Measurements from ENCODE around the gene NR2F1-AS1.
"Not testable (repeated sequence)": the region's sequence is repeated elsewhere in the genome, so short reads cannot be mapped to it uniquely, and the experiment has no call there.

The NR2F1-AS1 gene

DNA sequence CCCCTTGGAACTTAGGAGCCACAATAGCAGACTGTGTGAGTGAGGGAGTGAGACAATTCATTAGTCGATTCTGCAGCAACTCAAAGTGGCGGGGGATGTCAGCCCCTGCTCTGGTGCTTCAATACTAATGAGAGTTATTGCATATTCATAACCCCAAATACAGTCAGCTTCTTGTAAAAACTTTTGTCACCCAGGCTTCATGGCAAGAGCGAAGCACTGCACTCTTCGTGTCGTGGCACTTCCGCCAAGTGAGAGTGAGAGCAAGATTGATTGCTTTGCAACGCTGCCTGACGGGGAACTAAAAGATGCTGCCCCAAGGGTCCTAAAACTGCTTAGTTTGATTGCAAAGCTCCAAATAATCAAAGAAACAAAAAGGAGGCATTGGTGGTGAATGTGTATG lies 150.9 kb downstream of the NR2F1-AS1 start:
- no peak for DNase-seq (ENCODE audit: low read depth in 2 of 2)

GRCh38 chr5:93428868-93429267 lies 152.2 kb downstream of the NR2F1-AS1 start:
- DNase-seq (ENCODE audit: low read depth in 2 of 2), result no peak

DNA sequence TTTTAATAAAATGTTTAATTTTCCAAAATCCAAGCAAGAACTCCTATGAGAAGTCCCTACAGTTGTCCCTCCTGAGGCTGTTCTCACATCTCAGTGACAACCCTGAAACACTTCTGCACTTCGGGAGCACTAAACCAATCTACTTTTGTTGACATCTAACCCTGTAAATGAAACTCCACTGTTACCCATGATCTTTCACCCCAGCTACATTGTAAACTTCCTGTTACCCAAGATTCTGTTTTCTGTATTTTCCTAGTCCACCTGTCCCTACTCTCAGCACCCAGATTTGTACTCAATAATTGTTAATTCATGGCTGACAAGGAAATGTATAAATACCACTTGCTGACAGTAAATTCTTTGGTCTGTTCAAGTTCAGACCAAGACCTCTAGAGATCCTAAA lies 153.7 kb downstream of the NR2F1-AS1 start:
- no peak for DNase-seq (ENCODE audit: low read depth in 2 of 2)

- DNase-seq (ENCODE audit: low read depth in 2 of 2), result no peak
Observed at GRCh38 chr5:93425096-93425495, 155.9 kb downstream of the NR2F1-AS1 start.

GRCh38 chr5:93423300-93423699 lies 157.7 kb downstream of the NR2F1-AS1 start:
- no peak for DNase-seq (ENCODE audit: low read depth in 2 of 2)

DNA sequence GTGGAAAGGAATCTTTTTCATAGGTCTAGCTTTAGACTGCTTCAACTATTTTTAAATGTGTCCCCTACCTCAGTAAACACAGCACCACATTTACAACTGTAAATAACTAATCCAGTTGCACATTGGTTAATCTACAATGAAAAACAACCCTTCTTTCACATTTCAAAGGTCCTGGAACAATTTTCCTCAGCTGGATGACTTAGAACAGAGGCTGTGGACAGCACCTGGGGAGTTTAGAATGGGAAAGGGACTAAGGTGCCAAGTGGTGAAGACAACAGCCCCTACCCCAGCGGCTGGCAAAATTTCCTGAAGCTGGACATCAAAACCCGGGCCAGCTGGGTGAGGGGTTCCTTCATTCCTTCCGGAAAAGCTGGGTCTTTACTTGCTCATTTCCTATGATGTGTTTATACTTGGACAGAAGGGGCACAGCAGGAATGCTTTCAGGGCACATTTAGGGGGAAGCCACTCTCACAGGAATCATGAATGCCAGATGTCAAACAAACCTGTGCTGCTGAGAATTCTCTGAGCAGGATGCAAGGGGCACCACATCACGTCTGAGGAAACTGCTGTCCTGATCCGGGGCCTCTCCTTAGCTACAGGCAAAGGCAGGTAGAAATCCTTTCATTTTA lies 158.3 kb downstream of the NR2F1-AS1 start:
- no peak for DNase-seq (ENCODE audit: low read depth in 2 of 2)

- DNase-seq (ENCODE audit: low read depth in 2 of 2), result no peak
Observed at GRCh38 chr5:93421987-93422401, 159.0 kb downstream of the NR2F1-AS1 start.

GRCh38 chr5:93421468-93421867 lies 159.6 kb downstream of the NR2F1-AS1 start:
- no peak for DNase-seq (ENCODE audit: low read depth in 2 of 2)

- DNase-seq (ENCODE audit: low read depth in 2 of 2), result no peak
Observed at GRCh38 chr5:93417490-93417889, 163.5 kb downstream of the NR2F1-AS1 start.

- no peak for DNase-seq (ENCODE audit: low read depth in 2 of 2)
Observed at GRCh38 chr5:93415819-93416218, 165.2 kb downstream of the NR2F1-AS1 start.

- DNase-seq (ENCODE audit: low read depth in 2 of 2), result no peak
Observed at GRCh38 chr5:93411716-93412115, 169.3 kb downstream of the NR2F1-AS1 start.

DNA sequence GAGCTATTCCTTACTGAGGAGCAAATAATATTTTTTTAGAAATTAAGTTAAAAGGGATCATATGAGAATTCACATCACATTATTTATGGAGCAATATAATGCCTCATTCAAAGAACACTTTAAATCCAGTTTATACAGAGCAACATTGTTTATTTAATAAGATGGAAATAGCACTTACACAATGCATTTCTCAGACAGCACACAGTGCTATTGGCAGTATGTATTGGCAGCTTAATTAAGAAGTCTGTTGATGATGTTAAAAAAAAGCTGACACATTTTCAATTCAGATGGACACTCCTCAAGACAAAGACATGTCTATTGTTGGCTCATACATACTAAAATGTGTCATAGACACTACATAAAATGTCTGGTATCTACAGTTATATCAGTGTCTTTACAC lies 171.3 kb downstream of the NR2F1-AS1 start:
- no peak for DNase-seq (ENCODE audit: low read depth in 2 of 2)

DNA sequence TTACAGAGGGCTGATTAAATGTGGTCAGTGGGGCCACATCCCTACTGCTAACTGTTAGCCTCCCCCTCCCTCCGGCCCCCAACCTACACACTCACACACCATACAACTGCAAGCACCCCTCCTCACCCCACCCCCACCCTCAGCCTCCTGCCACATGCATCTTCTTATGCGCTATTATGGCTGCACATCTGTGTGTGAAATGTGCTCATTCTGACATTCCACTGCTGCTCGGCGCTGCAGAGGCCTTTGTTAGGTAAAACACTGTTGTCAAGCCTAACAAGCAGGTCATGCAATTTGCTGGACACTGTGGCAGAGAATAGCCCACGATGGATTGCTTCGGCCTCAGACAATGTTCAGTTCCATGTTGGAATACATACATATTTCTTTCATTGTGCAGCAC lies 173.6 kb downstream of the NR2F1-AS1 start:
- DNase-seq (ENCODE audit: low read depth in 2 of 2), result no peak

DNA sequence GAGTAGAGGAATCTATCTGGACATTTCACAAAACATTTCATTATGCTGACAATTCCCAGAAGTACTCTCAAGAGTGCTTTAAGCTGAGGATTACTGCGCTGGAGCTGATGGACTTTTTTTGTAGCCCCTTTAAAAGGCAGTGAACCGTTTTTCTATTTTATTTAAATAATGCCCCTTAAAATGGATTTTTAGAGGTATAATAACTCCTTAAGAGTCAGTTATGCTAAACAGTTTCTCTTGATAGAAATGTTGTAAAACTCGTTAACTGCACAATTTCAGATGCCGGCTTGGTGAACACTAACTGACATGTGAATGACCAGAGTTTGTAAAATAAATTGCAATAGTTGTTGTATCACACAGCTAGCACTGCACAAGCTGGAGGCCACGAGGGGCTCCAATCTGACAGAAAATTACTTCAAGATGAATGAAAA lies 174.0 kb downstream of the NR2F1-AS1 start:
- DNase-seq (ENCODE audit: low read depth in 2 of 2), result no peak

- DNase-seq (ENCODE audit: low read depth in 2 of 2), result no peak
Observed at GRCh38 chr5:93404246-93404645, 176.8 kb downstream of the NR2F1-AS1 start.

- DNase-seq (ENCODE audit: low read depth in 2 of 2), result no peak
Observed at GRCh38 chr5:93403141-93403928, 177.7 kb downstream of the NR2F1-AS1 start.

GRCh38 chr5:93402451-93402850 lies 178.6 kb downstream of the NR2F1-AS1 start:
- DNase-seq (ENCODE audit: low read depth in 2 of 2), result no peak

- no peak for DNase-seq (ENCODE audit: low read depth in 2 of 2)
Observed at GRCh38 chr5:93401634-93402213, 179.3 kb downstream of the NR2F1-AS1 start.

- no peak for DNase-seq (ENCODE audit: low read depth in 2 of 2)
Observed at GRCh38 chr5:93399675-93400074, 181.3 kb downstream of the NR2F1-AS1 start.

- DNase-seq (ENCODE audit: low read depth in 2 of 2), result no peak
Observed at GRCh38 chr5:93395971-93396379, 185.0 kb downstream of the NR2F1-AS1 start.

DNA sequence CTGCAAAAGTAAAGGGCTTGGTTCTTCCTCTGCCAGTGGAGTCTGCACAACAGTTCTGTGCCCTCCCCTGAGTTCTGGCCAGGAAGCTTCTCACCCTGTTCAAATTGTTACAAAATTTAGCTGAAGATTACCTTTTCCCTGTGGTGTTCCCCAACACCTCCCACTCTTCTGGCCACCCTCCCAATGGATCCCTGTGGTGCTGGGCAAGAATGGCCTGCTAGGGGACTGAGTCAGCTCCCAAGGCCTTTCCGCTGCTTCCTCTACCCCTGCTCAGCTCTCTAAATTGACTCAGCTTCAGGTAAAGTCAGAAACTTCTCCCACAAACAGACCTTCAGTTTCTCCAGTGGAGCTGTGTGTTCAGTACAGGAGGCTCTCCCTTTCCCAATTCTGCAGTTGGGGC lies 186.0 kb downstream of the NR2F1-AS1 start:
- no peak for DNase-seq (ENCODE audit: low read depth in 2 of 2)

GRCh38 chr5:93394301-93394700 lies 186.7 kb downstream of the NR2F1-AS1 start:
- no peak for DNase-seq (ENCODE audit: low read depth in 2 of 2)

- DNase-seq (ENCODE audit: low read depth in 2 of 2), result not testable (repeated sequence)
Observed at GRCh38 chr5:93391169-93391568, 189.8 kb downstream of the NR2F1-AS1 start.

Measured in stimulated activated CD8-positive, alpha-beta memory T cell treated with anti-CD3 and anti-CD28 coated beads, Interleukin-2, amount 100 ng/mL, for 1 hour (primary cell).